Body of pancreas (tissue), 4 donors: Measurements from ENCODE around the gene EOLA1.

Experiments used
- CTCF ChIP-seq, 7 experiments: fragments of 450-650 bp in 4 of 7; fragments of 200-600 bp in 3 of 7; sonication (generic) in 3 of 7; IDR thresholded peaks; one replicate each; pipeline ENCODE4 v1.5.1; 2016 to 2019; ENCODE audit warnings: antibody characterized with exemption in 7 of 7
- POLR2A ChIP-seq, 3 donors: fragments of 450-650 bp; IDR thresholded peaks; one replicate each; pipeline ENCODE4 v1.6.1; 2016; ENCODE audit warnings: antibody characterized with exemption in 3 of 3, mild to moderate bottlenecking in 2 of 3

- no peak for TF ChIP-seq POLR2A (IDR thresholded peaks at IDR 0.05)
- no peak for TF ChIP-seq CTCF (IDR thresholded peaks at IDR 0.05)
Measured at GRCh38 chrX:149518236-149518635, 22.6 kb upstream of the EOLA1 start.
